ENCODE data around the gene POU6F2. TPM values are rescaled to one million over a fixed set of nuclear protein-coding genes. Genes with fewer than 3 reads are reported as not detected.

Gene POU6F2
- total RNA-seq, 1 experiment from 2014 or later: not detected

- Histone ChIP-seq H3K27me3 (ENCODE audit: control insufficient read depth, insufficient read depth, low read length) (no peaks in the 10 kb centered on the region), H3K4me3 (ENCODE audit: low read depth in 2 of 2, low read length in 2 of 2) (no peak overlapping the region), H3K4me1 (ENCODE audit: control insufficient read depth, insufficient read depth, low read length) (no peaks in the 10 kb centered on the region), H3K27ac (ENCODE audit: low read length) (no peak overlapping the region), H3K36me3 (ENCODE audit: control insufficient read depth, insufficient read depth, low read length) (no peaks in the 10 kb centered on the region), H3K9me3 (ENCODE audit: control insufficient read depth, insufficient read depth, low read depth, low read length) (no peaks in the 10 kb centered on the region)
- intact Hi-C loops (cut with micrococcal nuclease; ENCODE audit: unreplicated experiment): no loop called here
- TF ChIP-seq REST (IDR thresholded peaks at IDR 0.05; ENCODE audit: insufficient read depth in 1 of 2, low read depth in 2 of 2, low read length in 1 of 2): no peak
- TF ChIP-seq CTCF (IDR thresholded peaks at IDR 0.05): no peak
- TF ChIP-seq TCF7L2 (IDR thresholded peaks at IDR 0.05; ENCODE audit: low read depth, low read length): no peak
- TF ChIP-seq POLR2AphosphoS5 (IDR thresholded peaks at IDR 0.05; ENCODE audit: low read depth, low read length): no peak
- no peak for TF ChIP-seq SIN3A (IDR thresholded peaks at IDR 0.05; ENCODE audit: borderline replicate concordance, insufficient read depth, low read depth, low read length)
- no TSS peak for BruUV-seq (replicated peaks)
- in situ Hi-C loops (cut with HindIII; ENCODE audit: low pct_unique_long_range_greater_than_20kb, low sequenced_read_pairs): no loop called here
- CTCF ChIA-PET: no interaction called here
- POLR2A ChIA-PET: no interaction called here
- no peak for ATAC-seq
- no peak for DNase-seq (ENCODE audit: low read depth, low spot score)
These were observed 235.2 kb downstream of the POU6F2 start for GRCh38 chr7:39212876-39213275.

- DNase-seq (ENCODE audit: low read depth, low spot score) (no peak), ATAC-seq (no peak)
- Histone ChIP-seq H3K36me3 (ENCODE audit: control insufficient read depth, insufficient read depth, low read length) (no peaks in the 10 kb centered on the region), H3K4me1 (ENCODE audit: control insufficient read depth, insufficient read depth, low read length) (no peaks in the 10 kb centered on the region), H3K27ac (ENCODE audit: low read length) (no peak overlapping the region), H3K27me3 (ENCODE audit: control insufficient read depth, insufficient read depth, low read length) (no peaks in the 10 kb centered on the region), H3K4me3 (ENCODE audit: low read depth in 2 of 2, low read length in 2 of 2) (no peak overlapping the region), H3K9me3 (ENCODE audit: control insufficient read depth, insufficient read depth, low read depth, low read length) (no peaks in the 10 kb centered on the region)
- ChIA-PET POLR2A (interaction anchor here (0.6 kb wide), 1 partner anchor 21 kb away, joined by 3 read pairs; no protein-coding TSS in a partner anchor), CTCF (no interaction called here)
- no peak for TF ChIP-seq SIN3A (IDR thresholded peaks at IDR 0.05; ENCODE audit: borderline replicate concordance, insufficient read depth, low read depth, low read length)
- no peak for TF ChIP-seq POLR2AphosphoS5 (IDR thresholded peaks at IDR 0.05; ENCODE audit: low read depth, low read length)
- TF ChIP-seq CTCF (IDR thresholded peaks at IDR 0.05): no peak
- no peak for TF ChIP-seq REST (IDR thresholded peaks at IDR 0.05; ENCODE audit: insufficient read depth in 1 of 2, low read depth in 2 of 2, low read length in 1 of 2)
- no peak for TF ChIP-seq TCF7L2 (IDR thresholded peaks at IDR 0.05; ENCODE audit: low read depth, low read length)
- in situ Hi-C loops (cut with HindIII; ENCODE audit: low pct_unique_long_range_greater_than_20kb, low sequenced_read_pairs): no loop called here
- BruUV-seq (replicated peaks): no TSS peak
- intact Hi-C loops (cut with micrococcal nuclease; ENCODE audit: unreplicated experiment): no loop called here
These were observed 240.1 kb downstream of the POU6F2 start for GRCh38 chr7:39217783-39218182.
